ENCODE measurements around the gene NEK10.

Gene NEK10

GRCh38 chr3:27209617-27210264 is 159.4 kb downstream of the NEK10 start:
- ATAC-seq (ENCODE audit: low read depth) = no peak
- no peak for DNase-seq (ENCODE audit: low spot score)
- no peak for TF ChIP-seq CTCF (IDR thresholded peaks at IDR 0.05; ENCODE audit: poor library complexity, severe bottlenecking)
- no peak overlapping the region for H3K4me3 ChIP-seq (ENCODE audit: severe bottlenecking)
- no peaks in the 10 kb centered on the region for H3K9me3 ChIP-seq (ENCODE audit: severe bottlenecking)
- no peak overlapping the region for H3K27ac ChIP-seq (ENCODE audit: poor library complexity, severe bottlenecking)
- H3K4me1 ChIP-seq (ENCODE audit: insufficient read depth, poor library complexity, severe bottlenecking) = no peaks in the 10 kb centered on the region
- H3K27me3 ChIP-seq (ENCODE audit: insufficient read depth, poor library complexity, severe bottlenecking) = no peaks in the 10 kb centered on the region
- H3K36me3 ChIP-seq (ENCODE audit: low read depth) = no peaks in the 10 kb centered on the region

- ATAC-seq (ENCODE audit: low read depth) (no peak), DNase-seq (ENCODE audit: low spot score) (no peak)
- no peak for TF ChIP-seq CTCF (IDR thresholded peaks at IDR 0.05; ENCODE audit: poor library complexity, severe bottlenecking)
- Histone ChIP-seq H3K36me3 (ENCODE audit: low read depth) (no peaks in the 10 kb centered on the region), H3K9me3 (ENCODE audit: severe bottlenecking) (no peaks in the 10 kb centered on the region), H3K4me3 (ENCODE audit: severe bottlenecking) (no peak overlapping the region), H3K27ac (ENCODE audit: poor library complexity, severe bottlenecking) (no peak overlapping the region), H3K27me3 (ENCODE audit: insufficient read depth, poor library complexity, severe bottlenecking) (no peaks in the 10 kb centered on the region), H3K4me1 (ENCODE audit: insufficient read depth, poor library complexity, severe bottlenecking) (no peaks in the 10 kb centered on the region)
Observed at GRCh38 chr3:27208961-27209616, 160.1 kb downstream of the NEK10 start.

- no peaks in the 10 kb centered on the region for H3K4me1 ChIP-seq (ENCODE audit: insufficient read depth, poor library complexity, severe bottlenecking)
- no peaks in the 10 kb centered on the region for H3K27me3 ChIP-seq (ENCODE audit: insufficient read depth, poor library complexity, severe bottlenecking)
- no peak for TF ChIP-seq CTCF (IDR thresholded peaks at IDR 0.05; ENCODE audit: poor library complexity, severe bottlenecking)
- H3K4me3 ChIP-seq (ENCODE audit: severe bottlenecking) = no peak overlapping the region
- no peak for ATAC-seq (ENCODE audit: low read depth)
- DNase-seq (ENCODE audit: low spot score) = no peak
- H3K27ac ChIP-seq (ENCODE audit: poor library complexity, severe bottlenecking) = no peak overlapping the region
- no peaks in the 10 kb centered on the region for H3K9me3 ChIP-seq (ENCODE audit: severe bottlenecking)
- H3K36me3 ChIP-seq (ENCODE audit: low read depth) = no peaks in the 10 kb centered on the region
Observed at GRCh38 chr3:27202959-27203358, 166.2 kb downstream of the NEK10 start.

- no peak for ATAC-seq (ENCODE audit: low read depth)
- TF ChIP-seq CTCF (IDR thresholded peaks at IDR 0.05; ENCODE audit: poor library complexity, severe bottlenecking) = no peak
Observed at GRCh38 chr3:27201492-27201891, 167.7 kb downstream of the NEK10 start.

More at GRCh38 chr3:27201492-27201891, 167.7 kb downstream of the NEK10 start:
- Histone ChIP-seq H3K4me3 (ENCODE audit: severe bottlenecking) (no peak overlapping the region), H3K27me3 (ENCODE audit: insufficient read depth, poor library complexity, severe bottlenecking) (no peaks in the 10 kb centered on the region), H3K4me1 (ENCODE audit: insufficient read depth, poor library complexity, severe bottlenecking) (no peaks in the 10 kb centered on the region), H3K27ac (ENCODE audit: poor library complexity, severe bottlenecking) (no peak overlapping the region), H3K9me3 (ENCODE audit: severe bottlenecking) (no peaks in the 10 kb centered on the region), H3K36me3 (ENCODE audit: low read depth) (no peaks in the 10 kb centered on the region)
- DNase-seq (ENCODE audit: low spot score) = no peak
